ENCODE measurements around the gene GFRA1. TPM values are rescaled to one million over a fixed set of nuclear protein-coding genes. Genes with fewer than 3 reads are reported as not detected.

Gene GFRA1
- total RNA-seq, 2 experiments from 2014 or later, result not detected

DNA sequence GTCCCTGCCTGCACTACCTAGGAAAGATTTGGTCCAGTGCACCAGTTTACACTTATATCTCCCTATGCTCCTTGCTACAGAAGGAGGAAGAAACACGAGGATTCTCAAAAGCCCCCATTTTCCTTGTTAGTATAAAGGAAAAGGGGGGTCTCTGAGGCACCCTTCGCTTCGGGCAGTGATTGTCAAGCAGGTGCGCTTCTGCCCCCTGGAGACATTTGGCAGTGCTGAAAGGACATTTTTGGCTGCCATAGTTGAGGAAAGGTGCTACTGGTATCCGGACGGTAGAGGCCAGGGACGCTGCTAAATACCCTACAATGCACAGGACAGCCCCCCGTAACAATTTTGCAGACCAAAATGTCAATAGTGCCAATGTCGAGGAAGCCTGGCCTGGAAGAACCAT is 193.7 kb downstream of the GFRA1 start:
- Histone ChIP-seq H3K27me3 (ENCODE audit: control insufficient read depth in 1 of 2, insufficient read depth in 2 of 2, low read length in 2 of 2) (no peaks in the 10 kb centered on the region), H3K4me1 (ENCODE audit: insufficient read depth, low read length) (no peaks in the 10 kb centered on the region), H3K4me3 (ENCODE audit: low read length) (no peak overlapping the region), H3K9me3 (ENCODE audit: control insufficient read depth in 1 of 2, insufficient read depth in 1 of 2, low read length in 2 of 2) (peaks cover 0 to 2% of the 10 kb centered on the region in 2 experiments), H3K27ac (ENCODE audit: low read depth in 1 of 2, low read length in 2 of 2) (no peak overlapping the region), H3K36me3 (ENCODE audit: insufficient read depth, low read length) (no peaks in the 10 kb centered on the region)
- ATAC-seq (ENCODE audit: poor library complexity), result no peak
- no peaks in the 10 kb centered on the region for H3K36me3 Mint-ChIP-seq (ENCODE audit: low read depth)
- H3K4me1 Mint-ChIP-seq (ENCODE audit: low read depth), result no peaks in the 10 kb centered on the region
- ChIA-PET CTCF (no interaction called here), POLR2A (no interaction called here)
- H3K27me3 Mint-ChIP-seq, result no peaks in the 10 kb centered on the region
- TF ChIP-seq, protein P1, sequence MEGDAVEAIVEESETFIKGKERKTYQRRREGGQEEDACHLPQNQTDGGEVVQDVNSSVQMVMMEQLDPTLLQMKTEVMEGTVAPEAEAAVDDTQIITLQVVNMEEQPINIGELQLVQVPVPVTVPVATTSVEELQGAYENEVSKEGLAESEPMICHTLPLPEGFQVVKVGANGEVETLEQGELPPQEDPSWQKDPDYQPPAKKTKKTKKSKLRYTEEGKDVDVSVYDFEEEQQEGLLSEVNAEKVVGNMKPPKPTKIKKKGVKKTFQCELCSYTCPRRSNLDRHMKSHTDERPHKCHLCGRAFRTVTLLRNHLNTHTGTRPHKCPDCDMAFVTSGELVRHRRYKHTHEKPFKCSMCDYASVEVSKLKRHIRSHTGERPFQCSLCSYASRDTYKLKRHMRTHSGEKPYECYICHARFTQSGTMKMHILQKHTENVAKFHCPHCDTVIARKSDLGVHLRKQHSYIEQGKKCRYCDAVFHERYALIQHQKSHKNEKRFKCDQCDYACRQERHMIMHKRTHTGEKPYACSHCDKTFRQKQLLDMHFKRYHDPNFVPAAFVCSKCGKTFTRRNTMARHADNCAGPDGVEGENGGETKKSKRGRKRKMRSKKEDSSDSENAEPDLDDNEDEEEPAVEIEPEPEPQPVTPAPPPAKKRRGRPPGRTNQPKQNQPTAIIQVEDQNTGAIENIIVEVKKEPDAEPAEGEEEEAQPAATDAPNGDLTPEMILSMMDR (IDR thresholded peaks at IDR 0.05), result no peak
- no peak for DNase-seq
- no peaks in the 10 kb centered on the region for H3K9me3 Mint-ChIP-seq
- no peak overlapping the region for H3K4me3 Mint-ChIP-seq
- intact Hi-C loops (cut with DNase I, micrococcal nuclease), result no loop called here
- H3K27ac Mint-ChIP-seq, result no peak overlapping the region

DNA sequence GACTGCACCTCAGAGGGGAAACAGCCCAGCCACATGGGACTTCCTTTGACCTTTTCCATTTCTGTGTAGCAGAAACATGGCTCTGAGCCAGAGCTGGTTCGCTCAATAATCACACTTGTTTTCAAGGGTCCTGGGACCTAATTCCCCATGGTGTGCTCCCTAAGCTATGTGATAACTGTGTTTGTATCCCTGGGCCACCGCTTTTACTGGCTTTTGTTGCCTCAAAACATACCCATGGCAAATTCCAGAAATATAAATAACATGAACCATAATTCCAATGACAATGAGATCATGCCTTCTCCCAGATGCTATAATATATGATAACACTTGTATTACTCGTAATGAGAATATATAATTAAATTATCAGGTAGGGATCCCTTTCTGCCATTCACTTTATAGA is 196.4 kb downstream of the GFRA1 start:
- no peaks in the 10 kb centered on the region for H3K36me3 Mint-ChIP-seq (ENCODE audit: low read depth)
- Histone ChIP-seq H3K36me3 (ENCODE audit: insufficient read depth, low read length) (no peaks in the 10 kb centered on the region), H3K4me1 (ENCODE audit: insufficient read depth, low read length) (no peaks in the 10 kb centered on the region), H3K4me3 (ENCODE audit: low read length) (no peak overlapping the region), H3K27ac (ENCODE audit: low read depth in 1 of 2, low read length in 2 of 2) (no peak overlapping the region), H3K27me3 (ENCODE audit: control insufficient read depth in 1 of 2, insufficient read depth in 2 of 2, low read length in 2 of 2) (no peaks in the 10 kb centered on the region), H3K9me3 (ENCODE audit: control insufficient read depth in 1 of 2, insufficient read depth in 1 of 2, low read length in 2 of 2) (peaks cover 0 to 4% of the 10 kb centered on the region in 2 experiments)
- ATAC-seq (ENCODE audit: poor library complexity) (no peak), DNase-seq (no peak)
- H3K9me3 Mint-ChIP-seq, result no peaks in the 10 kb centered on the region
- CTCF ChIA-PET, result no interaction called here
- POLR2A ChIA-PET, result no interaction called here
- no peak overlapping the region for H3K27ac Mint-ChIP-seq
- no peaks in the 10 kb centered on the region for H3K4me1 Mint-ChIP-seq (ENCODE audit: low read depth)
- intact Hi-C loops (cut with DNase I, micrococcal nuclease), result no loop called here
- H3K4me3 Mint-ChIP-seq, result no peak overlapping the region
- H3K27me3 Mint-ChIP-seq, result no peaks in the 10 kb centered on the region
- TF ChIP-seq, protein P1 (IDR thresholded peaks at IDR 0.05), result no peak

GRCh38 chr10:116073510-116073909 is 199.5 kb downstream of the GFRA1 start:
- H3K4me3 ChIP-seq (ENCODE audit: low read length), result no peak overlapping the region
- Mint-ChIP-seq H3K9me3 (no peaks in the 10 kb centered on the region), H3K27me3 (no peaks in the 10 kb centered on the region), H3K4me1 (ENCODE audit: low read depth) (no peaks in the 10 kb centered on the region), H3K4me3 (no peak overlapping the region), H3K36me3 (ENCODE audit: low read depth) (no peaks in the 10 kb centered on the region), H3K27ac (no peak overlapping the region)
- no peaks in the 10 kb centered on the region for H3K27me3 ChIP-seq (ENCODE audit: control insufficient read depth in 1 of 2, insufficient read depth in 2 of 2, low read length in 2 of 2)
- ChIA-PET CTCF (no interaction called here), POLR2A (no interaction called here)
- H3K36me3 ChIP-seq (ENCODE audit: insufficient read depth, low read length), result no peaks in the 10 kb centered on the region
- TF ChIP-seq, protein P1 (IDR thresholded peaks at IDR 0.05), result no peak
- no peaks in the 10 kb centered on the region for H3K4me1 ChIP-seq (ENCODE audit: insufficient read depth, low read length)
- intact Hi-C loops (cut with DNase I, micrococcal nuclease), result no loop called here
- no peak overlapping the region for H3K27ac ChIP-seq (ENCODE audit: low read depth in 1 of 2, low read length in 2 of 2)
- DNase-seq (no peak), ATAC-seq (ENCODE audit: poor library complexity) (no peak)
- H3K9me3 ChIP-seq (ENCODE audit: control insufficient read depth in 1 of 2, insufficient read depth in 1 of 2, low read length in 2 of 2), result peaks cover 0 to 11% of the 10 kb centered on the region in 2 experiments
